HG02763 (cell line): Measurements from ENCODE around the gene SIAH2.

Source experiments
- ATAC-seq: cut with Tn5 transposase; IDR thresholded peaks from one replicate; pipeline ENCODE4 v1.9.1; 2021; ENCODE audit warnings: mild to moderate bottlenecking, moderate library complexity; ENCODE audit not compliant: unreplicated experiment

Gene SIAH2

GRCh38 chr3:150736903-150737832 is 25.8 kb downstream of the SIAH2 start:
- no peak for ATAC-seq

- ATAC-seq = no peak
Observed at GRCh38 chr3:150736316-150736719, 26.7 kb downstream of the SIAH2 start.

GRCh38 chr3:150734795-150735119 is 28.2 kb downstream of the SIAH2 start:
- ATAC-seq = no peak

GRCh38 chr3:150733936-150734794 is 28.8 kb downstream of the SIAH2 start:
- no peak for ATAC-seq

- ATAC-seq = no peak
Observed at GRCh38 chr3:150733373-150733935, 29.5 kb downstream of the SIAH2 start.

GRCh38 chr3:150729682-150730360 is 33.1 kb downstream of the SIAH2 start:
- no peak for ATAC-seq

- no peak for ATAC-seq
Observed at GRCh38 chr3:150727653-150728502, 35.1 kb downstream of the SIAH2 start.

GRCh38 chr3:150725548-150725947 is 37.4 kb downstream of the SIAH2 start:
- no peak for ATAC-seq

- ATAC-seq = no peak
Observed at GRCh38 chr3:150723946-150724345, 39.0 kb downstream of the SIAH2 start.

- ATAC-seq = no peak
Observed at GRCh38 chr3:150722267-150722666, 40.7 kb downstream of the SIAH2 start.

- peak; percentile 65 for ATAC-seq
Observed at GRCh38 chr3:150721285-150722130, 41.5 kb downstream of the SIAH2 start.

- ATAC-seq = no peak
Observed at GRCh38 chr3:150720444-150720843, 42.5 kb downstream of the SIAH2 start.

- ATAC-seq = no peak
Observed at GRCh38 chr3:150710097-150710496, 52.9 kb downstream of the SIAH2 start.

GRCh38 chr3:150703756-150704344 is 59.1 kb downstream of the SIAH2 start, which contains the start of gene ERICH6:
ERICH6 (minus strand) TSS chr3:150703920; CDS start chr3:150703898, 22 bp downstream.
- peak; percentile 99 for ATAC-seq

- ATAC-seq = peak; percentile 33
Observed at GRCh38 chr3:150703299-150703755, 59.6 kb downstream of the SIAH2 start.

- ATAC-seq = no peak
Observed at GRCh38 chr3:150699068-150699639, 63.8 kb downstream of the SIAH2 start.

- ATAC-seq = no peak
Observed at GRCh38 chr3:150697646-150698045, 65.3 kb downstream of the SIAH2 start.

- no peak for ATAC-seq
Observed at GRCh38 chr3:150691414-150692040, 71.4 kb downstream of the SIAH2 start.
